HepG2 (cell line): ENCODE data around the gene RING1. TPM values are rescaled to one million over a fixed set of nuclear protein-coding genes. Genes with fewer than 3 reads are reported as not detected.
A peak's percentile ranks its signal among the peaks of the same experiment; 100 is the strongest.

Experiments
- CREB3 ChIP-seq: sonication (generic); formaldehyde crosslinking; IDR thresholded peaks from 2 replicates; pipeline ENCODE4 v1.5.0; 2020; ENCODE audit warnings: missing genetic modification reagents
- DPF2 ChIP-seq: sonication (generic); formaldehyde crosslinking; IDR thresholded peaks from 2 replicates; pipeline ENCODE4 v1.4.0; 2020; ENCODE audit warnings: mild to moderate bottlenecking, low read depth, missing genetic modification reagents, borderline replicate concordance
- EHMT2 ChIP-seq: fragments of 200-600 bp; sonication (generic); IDR thresholded peaks from 2 replicates; pipeline ENCODE4 v1.7.0; 2017; ENCODE audit warnings: antibody characterized with exemption, low read depth, low read length, borderline replicate concordance
- GTF2F1 ChIP-seq: fragments of 150-350 bp; IDR thresholded peaks from 2 replicates; pipeline ENCODE4 v1.6.1; 2014; ENCODE audit warnings: low read length
- HNRNPK ChIP-seq: fragments of 200-400 bp; formaldehyde crosslinking; IDR thresholded peaks from 2 replicates; pipeline ENCODE4 v1.6.1; 2018; ENCODE audit warnings: low read length, low read depth, moderate library complexity, mild to moderate bottlenecking; ENCODE audit not compliant: poor library complexity, severe bottlenecking
- ISL2 ChIP-seq: sonication (generic); formaldehyde crosslinking; IDR thresholded peaks from 2 replicates; pipeline ENCODE4 v1.5.0; 2020; ENCODE audit warnings: missing genetic modification reagents
- KDM2A ChIP-seq: sonication (generic); formaldehyde crosslinking; IDR thresholded peaks from 2 replicates; pipeline ENCODE4 v1.4.0; 2020; ENCODE audit warnings: low read depth, missing genetic modification reagents, borderline replicate concordance
- NAIF1 ChIP-seq: sonication (generic); formaldehyde crosslinking; IDR thresholded peaks from 2 replicates; pipeline ENCODE4 v1.5.0; 2020; ENCODE audit warnings: mild to moderate bottlenecking, missing genetic modification reagents, borderline replicate concordance
- PCBP2 ChIP-seq: fragments of 200-400 bp; formaldehyde crosslinking; optimal IDR thresholded peaks from 2 replicates; pipeline ENCODE3; 2018; ENCODE audit warnings: low read length, low read depth; ENCODE audit not compliant: poor library complexity, severe bottlenecking
- PHF5A ChIP-seq: IDR thresholded peaks from one replicate; pipeline ENCODE4 v1.6.1; 2018; ENCODE audit warnings: low read depth, missing genetic modification reagents; ENCODE audit not compliant: unreplicated experiment
- POLR2A ChIP-seq, 2 experiments: IDR thresholded peaks; 2 replicates each; pipeline ENCODE4 v1.6.1; 2011; ENCODE audit warnings: low read depth in 2 of 2, low read length in 2 of 2, mild to moderate bottlenecking in 1 of 2, moderate library complexity in 1 of 2; ENCODE audit not compliant: insufficient read depth in 1 of 2
- SP5 ChIP-seq: IDR thresholded peaks from 2 replicates; pipeline ENCODE4 v1.6.1; 2016; ENCODE audit warnings: low read depth, borderline replicate concordance
- ZBTB39 ChIP-seq: sonication (generic); formaldehyde crosslinking; IDR thresholded peaks from 2 replicates; pipeline ENCODE4 v1.5.0; 2020; ENCODE audit warnings: missing genetic modification reagents
- ZFP41 ChIP-seq: sonication (generic); formaldehyde crosslinking; IDR thresholded peaks from 2 replicates; pipeline ENCODE4 v1.4.0; 2020; ENCODE audit warnings: mild to moderate bottlenecking, missing genetic modification reagents, borderline replicate concordance
- ZMYM4 ChIP-seq: sonication (generic); formaldehyde crosslinking; IDR thresholded peaks from 2 replicates; pipeline ENCODE4 v1.8.1; 2023; ENCODE audit warnings: mild to moderate bottlenecking, missing genetic modification reagents
- ZNF136 ChIP-seq: sonication (generic); formaldehyde crosslinking; IDR thresholded peaks from 2 replicates; pipeline ENCODE4 v1.8.1; 2022; ENCODE audit warnings: low read depth, mild to moderate bottlenecking, moderate library complexity, missing genetic modification reagents
- ZNF30 ChIP-seq: sonication (generic); formaldehyde crosslinking; IDR thresholded peaks from 2 replicates; pipeline ENCODE4 v1.5.0; 2020; ENCODE audit warnings: mild to moderate bottlenecking, missing genetic modification reagents
- ZNF34 ChIP-seq: sonication (generic); formaldehyde crosslinking; IDR thresholded peaks from 2 replicates; pipeline ENCODE4 v1.4.0; 2020; ENCODE audit warnings: mild to moderate bottlenecking, missing genetic modification reagents, borderline replicate concordance
- ZNF468 ChIP-seq: sonication (generic); formaldehyde crosslinking; IDR thresholded peaks from 2 replicates; pipeline ENCODE4 v1.8.0; 2022; ENCODE audit warnings: mild to moderate bottlenecking, moderate library complexity, missing genetic modification reagents
- ZNF557 ChIP-seq: sonication (generic); formaldehyde crosslinking; IDR thresholded peaks from 2 replicates; pipeline ENCODE4 v1.4.0; 2020; ENCODE audit warnings: missing genetic modification reagents
- ZNF577 ChIP-seq: sonication (generic); formaldehyde crosslinking; IDR thresholded peaks from 2 replicates; pipeline ENCODE4 v1.4.0; 2020; ENCODE audit warnings: mild to moderate bottlenecking, low read depth, missing genetic modification reagents, borderline replicate concordance
- ZNF615 ChIP-seq: sonication (generic); formaldehyde crosslinking; IDR thresholded peaks from 2 replicates; pipeline ENCODE4 v1.5.0; 2020; ENCODE audit warnings: mild to moderate bottlenecking, missing genetic modification reagents, borderline replicate concordance
- ZNF776 ChIP-seq: sonication (generic); formaldehyde crosslinking; IDR thresholded peaks from 2 replicates; pipeline ENCODE4 v1.4.0; 2020; ENCODE audit warnings: mild to moderate bottlenecking, missing genetic modification reagents
- polyA plus RNA-seq, 8 experiments: library from polyadenylated mRNA; depleted of rRNA in 3 of 8; stranded (reverse) in 7 of 8; unstranded in 1 of 8; fragments of >200 nt; fragmentation: Illumina TruSeq in 4 of 8; extraction: Trizol in 4 of 8; gene quantifications; 2 replicates each; pipeline versions ENCODE4 v1.2.1 to v1.2.3, GENCODE V29; 2011 to 2016; ENCODE audit warnings: low read depth in 4 of 8, missing spikeins in 1 of 8, mixed read lengths in 1 of 8; ENCODE audit not compliant: insufficient read depth in 1 of 8
- total RNA-seq, 5 experiments: library from RNA; depleted of rRNA; stranded (reverse); fragments of >200 nt; fragmentation: Illumina TruSeq; extraction: Trizol; gene quantifications; 2 replicates each; pipeline ENCODE4 v1.2.3, GENCODE V29; 2016; ENCODE audit warnings: low read depth in 1 of 5
- TF ChIP-seq, protein P1 (sequence below): sonication (generic); formaldehyde crosslinking; IDR thresholded peaks from 2 replicates; pipeline ENCODE4 v1.8.0; 2022; ENCODE audit warnings: missing genetic modification reagents, mild to moderate bottlenecking, moderate library complexity, borderline replicate concordance

Gene RING1
- total and polyA plus RNA-seq, 2 of the 13 experiments (the other 11 are each of a cell fraction or from before 2014, with no cell fraction given) = 23.9 to 33.6 TPM

GRCh38 chr6:33204415-33205190 lies 3.7 kb upstream of the RING1 start, which contains the start of gene HSD17B8 (continued):
- TF ChIP-seq CREB3 (CRISPR knock-in tag) = no peak
- TF ChIP-seq DPF2 (CRISPR knock-in tag) = peak; percentile 21; the same call in 1 of the 2 replicates
- peak; percentile 15 for TF ChIP-seq HNRNPK
- peak; percentile 63; the same call in 1 of the 2 replicates for TF ChIP-seq ZMYM4
- no peak for TF ChIP-seq EHMT2
- TF ChIP-seq PCBP2 = no peak
- TF ChIP-seq ZBTB39 (CRISPR knock-in tag) = peak; percentile 64; the same call in 1 of the 2 replicates
- TF ChIP-seq, protein P1, sequence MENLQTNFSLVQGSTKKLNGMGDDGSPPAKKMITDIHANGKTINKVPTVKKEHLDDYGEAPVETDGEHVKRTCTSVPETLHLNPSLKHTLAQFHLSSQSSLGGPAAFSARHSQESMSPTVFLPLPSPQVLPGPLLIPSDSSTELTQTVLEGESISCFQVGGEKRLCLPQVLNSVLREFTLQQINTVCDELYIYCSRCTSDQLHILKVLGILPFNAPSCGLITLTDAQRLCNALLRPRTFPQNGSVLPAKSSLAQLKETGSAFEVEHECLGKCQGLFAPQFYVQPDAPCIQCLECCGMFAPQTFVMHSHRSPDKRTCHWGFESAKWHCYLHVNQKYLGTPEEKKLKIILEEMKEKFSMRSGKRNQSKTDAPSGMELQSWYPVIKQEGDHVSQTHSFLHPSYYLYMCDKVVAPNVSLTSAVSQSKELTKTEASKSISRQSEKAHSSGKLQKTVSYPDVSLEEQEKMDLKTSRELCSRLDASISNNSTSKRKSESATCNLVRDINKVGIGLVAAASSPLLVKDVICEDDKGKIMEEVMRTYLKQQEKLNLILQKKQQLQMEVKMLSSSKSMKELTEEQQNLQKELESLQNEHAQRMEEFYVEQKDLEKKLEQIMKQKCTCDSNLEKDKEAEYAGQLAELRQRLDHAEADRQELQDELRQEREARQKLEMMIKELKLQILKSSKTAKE (CRISPR knock-in tag) = no peak
- no peak; the same call in 1 of the 2 replicates for TF ChIP-seq ZNF34 (CRISPR knock-in tag)
- no peak for TF ChIP-seq ZNF615 (CRISPR knock-in tag)
- TF ChIP-seq KDM2A (CRISPR knock-in tag) = peak; percentile 100
- TF ChIP-seq ZNF468 (CRISPR knock-in tag) = no peak
- no peak for TF ChIP-seq ZNF776 (CRISPR knock-in tag)
- peak; percentile 88 for TF ChIP-seq SP5 (CRISPR knock-in tag)
- TF ChIP-seq POLR2A (IDR thresholded peaks at IDR 0.05; ENCODE audit: insufficient read depth in 1 of 2, low read depth in 2 of 2, low read length in 2 of 2) = peak in 1 of 2 experiments; percentile 74; a peak in 2 of 4 replicates
- TF ChIP-seq GTF2F1 = no peak
- TF ChIP-seq PHF5A (CRISPR knock-in tag) = peak; percentile 84
- peak; percentile 74; the same call in 1 of the 2 replicates for TF ChIP-seq ZNF136
- TF ChIP-seq ZNF557 (CRISPR knock-in tag) = peak; percentile 60; the same call in 1 of the 2 replicates
- TF ChIP-seq ZFP41 (CRISPR knock-in tag) = peak; percentile 73; the same call in 1 of the 2 replicates
- 0 out of 2 replicates have a peak, but pooled peaks have one; percentile 33 for TF ChIP-seq NAIF1 (CRISPR knock-in tag)
- peak; percentile 20; the same call in 1 of the 2 replicates for TF ChIP-seq ZNF577 (CRISPR knock-in tag)
- TF ChIP-seq ISL2 (CRISPR knock-in tag) = peak; percentile 67
- TF ChIP-seq ZNF30 (CRISPR knock-in tag) = no peak
